GM12878 (cell line): ENCODE measurements around the gene NME7.

ENCODE experiments used
- ASH2L ChIP-seq: fragments of 300-600, 200-600 bp; sonication (generic); IDR thresholded peaks from 2 replicates; pipeline ENCODE4 v1.6.1; 2017; ENCODE audit warnings: low read depth, mild to moderate bottlenecking, borderline replicate concordance
- CTCF ChIP-seq, 3 experiments: IDR thresholded peaks in 2 of 3; conservative IDR thresholded peaks in 1 of 3; 2 replicates each; pipeline ENCODE4 v1.5.1; 2011; ENCODE audit warnings: low read depth in 3 of 3, low read length in 3 of 3, mild to moderate bottlenecking in 3 of 3, control low read depth in 2 of 3, moderate library complexity in 2 of 3, inconsistent platforms in 1 of 3, mixed read lengths in 1 of 3; ENCODE audit not compliant: control insufficient read depth in 2 of 3, insufficient read depth in 1 of 3; ENCODE audit errors: extremely low read depth in 1 of 3
- E4F1 ChIP-seq: fragments of 450-650 bp; IDR thresholded peaks from 2 replicates; pipeline ENCODE4 v1.6.1; 2018; ENCODE audit warnings: borderline replicate concordance, mild to moderate bottlenecking; ENCODE audit not compliant: partially characterized antibody
- ETV6 ChIP-seq, 2 experiments: fragments of 450-650 bp in 1 of 2; IDR thresholded peaks in 1 of 2; conservative IDR thresholded peaks in 1 of 2; 2 replicates each; pipeline ENCODE4 v1.6.1; 2014; ENCODE audit warnings: antibody characterized with exemption in 1 of 2, borderline replicate concordance in 1 of 2, low read depth in 1 of 2, mild to moderate bottlenecking in 1 of 2, moderate library complexity in 1 of 2
- FOXK2 ChIP-seq: fragments of 450-650 bp; IDR thresholded peaks from 2 replicates; pipeline ENCODE4 v1.6.1; 2017; ENCODE audit warnings: mild to moderate bottlenecking, moderate library complexity
- GABPA ChIP-seq: IDR thresholded peaks from 2 replicates; pipeline ENCODE4 v1.6.1; 2014; ENCODE audit warnings: antibody characterized with exemption, low read depth, mild to moderate bottlenecking, inconsistent platforms
- JUND ChIP-seq: IDR thresholded peaks from 2 replicates; pipeline ENCODE4 v1.6.1; 2012; ENCODE audit warnings: low read depth, mild to moderate bottlenecking, low read length, improper control_type of control experiment, moderate library complexity
- POLR2A ChIP-seq: IDR thresholded peaks from 2 replicates; pipeline ENCODE4 v1.6.1; 2011; ENCODE audit warnings: low read depth, mild to moderate bottlenecking, low read length
- POLR2AphosphoS5 ChIP-seq: IDR thresholded peaks from 2 replicates; pipeline ENCODE4 v1.6.1; 2011; ENCODE audit warnings: mild to moderate bottlenecking, low read length, inconsistent platforms
- POU2F2 ChIP-seq: IDR thresholded peaks from 3 replicates; pipeline ENCODE4 v1.6.1; 2011; ENCODE audit warnings: low read depth, mild to moderate bottlenecking, low read length, borderline replicate concordance
- REST ChIP-seq: IDR thresholded peaks from 2 replicates; pipeline ENCODE4 v1.6.1; 2012; ENCODE audit warnings: mild to moderate bottlenecking, low read depth, low read length
- TCF7 ChIP-seq: IDR thresholded peaks from 2 replicates; pipeline ENCODE4 v1.6.1; 2014; ENCODE audit warnings: antibody characterized with exemption, borderline replicate concordance
- USF2 ChIP-seq: IDR thresholded peaks from 2 replicates; pipeline ENCODE4 v1.6.1; 2011; ENCODE audit warnings: low read depth, low read length, improper control_type of control experiment, borderline replicate concordance

- TF ChIP-seq FOXK2 (no peak), JUND (no peak), CTCF (IDR thresholded peaks at IDR 0.05 in 2 of 3, conservative IDR thresholded peaks at IDR 0.05 in 1 of 3; ENCODE audit: control insufficient read depth in 2 of 3, extremely low read depth in 1 of 3, insufficient read depth in 1 of 3, low read depth in 3 of 3, low read length in 3 of 3) (no peak), E4F1 (no peak), POLR2AphosphoS5 (no peak), POLR2A (no peak), TCF7 (no peak), REST (no peak), POU2F2 (no peak), ASH2L (no peak), USF2 (no peak), ETV6 (conservative IDR thresholded peaks at IDR 0.05 in 1 of 2, IDR thresholded peaks at IDR 0.05 in 1 of 2; ENCODE audit: borderline replicate concordance in 1 of 2, low read depth in 1 of 2) (no peak), GABPA (no peak)
Observed at GRCh38 chr1:169085911-169086310, 281.7 kb downstream of the NME7 start.
